Stimulated activated CD4-positive, alpha-beta T cell treated with anti-CD3 and anti-CD28 coated beads, Interleukin-15, amount 100 ng/mL, for 24 hours (primary cell): ENCODE measurements around the gene TRIM50.
"Not testable (repeated sequence)": the region's sequence is repeated elsewhere in the genome, so short reads cannot be mapped to it uniquely, and the experiment has no call there.

Experiments
- DNase-seq: peaks from one replicate; pipeline ENCODE4 v3.0.0-alpha.2; 2020

Gene TRIM50

GRCh38 chr7:73349763-73350162 is 21.9 kb upstream of the TRIM50 start:
- no peak for DNase-seq

- DNase-seq = no peak
Observed at GRCh38 chr7:73345951-73346350, 18.1 kb upstream of the TRIM50 start.

- DNase-seq = no peak
Observed at GRCh38 chr7:73345538-73345937, 17.7 kb upstream of the TRIM50 start.

- no peak for DNase-seq
Observed at GRCh38 chr7:73343671-73344380, 15.9 kb upstream of the TRIM50 start.

GRCh38 chr7:73342645-73343044 is 14.8 kb upstream of the TRIM50 start:
- no peak for DNase-seq

- DNase-seq = no peak
Observed at GRCh38 chr7:73341877-73342276, 14.0 kb upstream of the TRIM50 start.

GRCh38 chr7:73340514-73340913 is 12.6 kb upstream of the TRIM50 start:
- DNase-seq = no peak

GRCh38 chr7:73338321-73338720 is 10.4 kb upstream of the TRIM50 start:
- no peak for DNase-seq

GRCh38 chr7:73332447-73332846 is 4.6 kb upstream of the TRIM50 start:
- DNase-seq = no peak

- no peak for DNase-seq
Observed at GRCh38 chr7:73330772-73331171, 2.9 kb upstream of the TRIM50 start.

- DNase-seq = no peak
Observed at GRCh38 chr7:73329861-73330581, 2.1 kb upstream of the TRIM50 start.

- DNase-seq = no peak
Observed at GRCh38 chr7:73328696-73329095, 814 bp upstream of the TRIM50 start.

GRCh38 chr7:73327449-73327848 is 433 bp downstream of the TRIM50 start:
- not testable (repeated sequence) for DNase-seq

- DNase-seq = not testable (repeated sequence)
Observed at GRCh38 chr7:73325424-73325823, 2.5 kb downstream of the TRIM50 start.

- DNase-seq = peak; percentile 69
Observed at GRCh38 chr7:73324081-73324845, 3.6 kb downstream of the TRIM50 start.

GRCh38 chr7:73323434-73324080 is 4.3 kb downstream of the TRIM50 start:
- not testable (repeated sequence) for DNase-seq

GRCh38 chr7:73320009-73320408 is 7.9 kb downstream of the TRIM50 start:
- not testable (repeated sequence) for DNase-seq

GRCh38 chr7:73319541-73319940 is 8.3 kb downstream of the TRIM50 start:
- DNase-seq = not testable (repeated sequence)

- DNase-seq = not testable (repeated sequence)
Observed at GRCh38 chr7:73318656-73319204, 9.2 kb downstream of the TRIM50 start.

GRCh38 chr7:73316521-73316920 is 11.4 kb downstream of the TRIM50 start:
- DNase-seq = no peak

GRCh38 chr7:73314271-73314670 is 13.6 kb downstream of the TRIM50 start:
- no peak for DNase-seq

- no peak for DNase-seq
Observed at GRCh38 chr7:73313521-73313906, 14.4 kb downstream of the TRIM50 start.
